Fibroblast of skin of back (primary cell): ENCODE data around the gene DCK.
A peak's percentile ranks its signal among the peaks of the same experiment; 100 is the strongest.

Source experiments
- DNase-seq: peaks from one replicate; pipeline ENCODE4 v3.0.0-alpha.2; 2013

Gene DCK

DNA sequence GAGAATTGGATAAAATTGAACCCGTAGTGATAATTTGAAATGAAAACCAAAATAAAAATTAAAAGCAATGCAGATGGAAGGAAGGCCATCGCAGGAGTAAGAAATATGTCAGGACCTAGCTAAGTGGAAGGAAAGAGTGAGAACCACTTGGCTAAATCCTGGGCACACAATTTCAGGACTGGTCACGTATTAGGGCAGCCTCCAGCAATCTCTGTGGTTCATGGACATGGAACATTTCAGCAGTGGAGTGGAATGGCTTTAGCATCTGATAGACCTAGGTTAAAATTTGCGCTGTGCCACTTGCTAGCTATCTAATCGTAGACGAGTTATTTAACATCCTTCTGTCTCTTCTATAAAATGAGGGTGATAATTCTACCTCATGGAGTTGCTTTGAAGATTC, 71.1 kb downstream of the DCK start:
- DNase-seq, result no peak

DNA sequence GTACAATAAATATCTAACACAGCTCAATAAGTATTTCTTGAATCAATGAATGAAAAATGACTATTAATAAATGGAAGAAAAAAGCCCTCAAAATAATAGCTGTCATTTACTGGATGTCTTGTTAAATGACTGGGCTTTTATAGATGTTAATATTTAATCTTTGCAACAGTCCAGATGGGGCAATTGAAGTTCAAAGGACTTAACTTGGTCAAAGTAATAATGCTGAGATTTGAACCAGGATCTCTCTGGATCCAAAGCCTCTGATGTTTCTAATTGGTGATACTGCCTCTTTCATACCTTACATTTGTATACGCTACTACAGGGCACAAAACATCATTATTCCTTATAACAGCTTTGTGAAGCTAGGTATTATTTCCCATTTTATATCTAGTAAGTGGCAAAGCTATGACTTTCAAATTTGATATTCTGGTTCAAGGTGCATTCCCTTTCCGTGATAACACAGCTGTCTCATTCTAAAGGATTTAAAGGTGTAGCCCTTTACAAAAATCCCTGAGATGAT, 72.6 kb downstream of the DCK start:
- DNase-seq, result no peak

DNA sequence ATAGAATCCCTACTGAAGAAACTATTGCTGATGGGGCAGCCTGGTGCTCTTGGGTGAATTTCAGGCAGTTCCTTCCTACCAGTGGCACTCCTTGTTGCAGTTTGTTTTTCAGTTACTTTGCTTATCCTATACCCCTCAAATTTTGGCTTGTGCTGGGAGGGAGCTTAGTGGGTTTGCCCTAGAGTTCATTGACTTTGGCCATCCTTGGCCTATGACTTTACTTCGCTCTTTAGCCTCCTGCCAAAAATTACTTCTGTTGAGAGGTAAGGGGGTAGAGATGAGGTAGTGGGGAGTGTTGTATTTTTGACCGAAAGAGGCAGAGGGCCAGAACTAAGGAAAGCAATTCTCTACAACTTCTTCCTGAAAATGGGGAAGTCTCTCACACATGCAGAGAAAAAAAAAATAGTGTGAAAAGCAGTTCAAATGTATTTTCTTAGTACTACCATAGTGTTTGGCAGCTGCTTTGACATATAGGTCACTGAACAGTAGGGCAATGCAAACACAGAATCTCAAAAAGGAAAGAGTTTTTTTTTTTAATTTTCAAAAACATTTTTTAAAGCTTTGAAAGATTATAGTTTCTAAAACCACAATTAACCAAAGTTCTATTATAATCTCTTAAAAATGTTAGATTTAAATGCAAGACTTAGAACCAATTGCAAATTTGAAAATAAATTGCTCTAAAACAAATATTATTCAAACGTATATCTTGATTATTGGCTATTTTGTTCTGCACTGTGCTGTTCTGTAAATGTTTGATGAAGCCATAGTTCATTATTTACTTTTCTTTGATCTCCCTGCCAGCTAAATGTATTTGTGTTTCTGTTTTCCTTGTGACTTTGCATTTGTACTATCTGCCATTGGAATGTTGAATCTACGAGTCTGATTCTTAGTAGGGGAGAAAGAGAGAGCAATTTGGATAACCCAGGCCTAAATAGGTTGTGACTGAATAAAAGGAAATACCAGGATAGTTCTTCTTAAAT, 73.6 kb downstream of the DCK start:
- DNase-seq, result no peak

DNA sequence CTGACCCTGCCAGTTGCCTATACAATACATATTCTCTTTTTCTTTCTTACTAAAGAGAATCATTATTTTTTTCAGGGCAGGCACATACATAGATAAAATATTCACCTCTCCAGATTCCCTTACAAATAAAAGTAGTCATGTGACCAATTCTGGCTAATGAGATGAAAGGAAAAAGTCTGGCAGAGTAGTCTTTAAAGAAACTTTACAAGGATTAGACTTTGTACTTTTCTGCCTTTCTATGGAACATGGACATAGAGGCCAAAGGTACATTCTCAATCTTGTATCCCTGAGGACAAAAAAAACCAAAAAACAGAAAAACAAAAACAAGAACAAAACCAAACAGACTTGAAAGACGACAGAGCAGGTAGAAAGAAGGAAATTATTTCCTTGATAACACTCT, 75.6 kb downstream of the DCK start:
- DNase-seq, result no peak

DNA sequence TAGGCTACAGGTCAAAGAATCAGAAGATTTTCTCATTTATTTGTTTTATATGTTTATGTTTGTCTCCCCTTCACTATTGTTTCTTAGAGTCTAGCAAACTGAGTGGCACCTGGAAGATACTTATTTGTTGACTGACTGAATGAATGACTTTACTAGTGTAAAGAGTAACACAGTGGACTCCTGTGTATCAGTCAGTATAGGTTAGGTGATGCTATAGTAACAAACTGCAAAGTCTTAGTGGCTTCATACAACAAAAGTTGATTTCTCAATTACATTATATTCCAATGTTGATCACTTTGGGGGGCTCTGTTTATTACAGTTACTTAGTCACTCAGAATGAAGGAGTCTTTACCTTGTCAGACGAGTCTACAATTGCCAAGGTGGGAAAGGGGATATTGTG, 76.6 kb downstream of the DCK start:
- DNase-seq, result no peak

DNA sequence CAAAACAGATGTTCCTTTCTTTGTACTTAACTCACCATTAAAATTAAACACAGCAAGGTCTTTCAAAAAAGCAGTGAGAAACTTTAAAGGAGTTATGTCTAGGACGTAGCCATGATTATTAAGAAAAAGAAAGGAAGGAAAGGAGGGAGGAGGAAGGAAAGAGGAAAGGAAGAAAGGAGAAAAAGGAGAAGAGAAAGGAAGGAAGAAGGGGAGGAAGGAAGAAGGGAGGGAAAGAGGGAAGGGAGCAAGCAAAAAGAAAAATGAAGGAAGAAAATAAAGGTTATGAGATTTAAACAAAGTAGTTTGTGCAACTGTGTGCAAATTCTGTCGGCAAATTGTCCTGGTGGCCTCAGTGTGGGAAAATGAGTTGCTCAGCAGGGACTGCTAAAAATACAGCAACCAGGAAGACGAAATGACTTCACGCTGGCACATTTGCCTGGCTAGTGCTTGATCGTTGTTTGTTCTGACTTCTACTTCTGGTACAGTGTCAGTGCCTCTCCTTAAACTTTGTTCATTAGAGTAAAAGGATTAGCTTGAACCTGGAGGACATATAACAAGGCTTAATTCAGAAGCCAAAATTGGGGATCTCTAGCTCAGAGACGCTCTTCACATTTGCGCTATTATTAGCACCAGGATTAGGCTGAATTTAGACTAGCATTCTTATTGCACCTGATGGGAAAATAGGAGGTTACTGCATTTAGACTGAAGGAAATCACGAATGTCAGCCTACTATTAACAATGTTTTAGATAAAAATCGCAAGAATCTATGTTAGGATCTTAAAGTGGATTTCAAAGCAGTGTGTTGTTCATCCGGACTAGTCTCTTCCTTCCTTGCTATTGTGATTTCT, 81.2 kb downstream of the DCK start:
- DNase-seq, result peak; percentile 9
